Astrocyte of the spinal cord (primary cell): Measurements from ENCODE around the gene ABHD16A.

Source experiments
- DNase-seq: peaks from one replicate; pipeline ENCODE4 v3.0.0; 2011; ENCODE audit warnings: low read depth, low spot score
- H3K4me3 ChIP-seq: 2 replicates; pipeline ENCODE4 v1.5.1; 2011; ENCODE audit warnings: low read depth, mild to moderate bottlenecking, low read length, moderate library complexity
- in situ Hi-C: cut with HindIII; loops from 2 replicates; pipeline ENCODE4 v1.10.0; 2017; ENCODE audit warnings: low sequenced_read_pairs
- TF ChIP-seq, protein P1 (sequence below): IDR thresholded peaks from 2 replicates; pipeline ENCODE4 v1.5.1; 2012; ENCODE audit warnings: low read depth, mild to moderate bottlenecking, low read length, inconsistent platforms

Gene ABHD16A

DNA sequence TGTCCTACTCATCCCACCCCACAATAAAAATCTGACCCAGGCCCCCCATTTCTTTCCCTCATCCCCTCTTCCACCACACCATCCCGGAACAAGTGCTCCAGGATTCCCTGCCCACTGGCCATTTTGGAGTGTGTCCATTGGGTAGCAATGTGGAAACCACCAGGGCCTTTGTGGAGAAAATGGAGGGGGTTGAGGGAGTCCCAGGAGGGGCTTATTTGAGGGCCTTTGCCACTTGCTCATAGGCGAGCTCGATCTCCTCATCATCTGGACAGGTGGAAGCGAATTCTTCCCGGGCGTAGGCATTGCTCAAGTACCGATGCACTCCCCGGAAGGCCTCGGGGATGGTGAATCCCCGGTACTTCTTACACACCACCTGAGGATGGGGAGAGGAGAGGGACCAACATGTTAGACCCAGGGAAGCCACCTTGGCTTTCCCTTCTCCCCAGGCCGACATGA is 27.5 kb upstream of the ABHD16A start:
- in situ Hi-C loops: no loop called here
- peak overlapping the region; percentile 65 for H3K4me3 ChIP-seq
- TF ChIP-seq, protein P1, sequence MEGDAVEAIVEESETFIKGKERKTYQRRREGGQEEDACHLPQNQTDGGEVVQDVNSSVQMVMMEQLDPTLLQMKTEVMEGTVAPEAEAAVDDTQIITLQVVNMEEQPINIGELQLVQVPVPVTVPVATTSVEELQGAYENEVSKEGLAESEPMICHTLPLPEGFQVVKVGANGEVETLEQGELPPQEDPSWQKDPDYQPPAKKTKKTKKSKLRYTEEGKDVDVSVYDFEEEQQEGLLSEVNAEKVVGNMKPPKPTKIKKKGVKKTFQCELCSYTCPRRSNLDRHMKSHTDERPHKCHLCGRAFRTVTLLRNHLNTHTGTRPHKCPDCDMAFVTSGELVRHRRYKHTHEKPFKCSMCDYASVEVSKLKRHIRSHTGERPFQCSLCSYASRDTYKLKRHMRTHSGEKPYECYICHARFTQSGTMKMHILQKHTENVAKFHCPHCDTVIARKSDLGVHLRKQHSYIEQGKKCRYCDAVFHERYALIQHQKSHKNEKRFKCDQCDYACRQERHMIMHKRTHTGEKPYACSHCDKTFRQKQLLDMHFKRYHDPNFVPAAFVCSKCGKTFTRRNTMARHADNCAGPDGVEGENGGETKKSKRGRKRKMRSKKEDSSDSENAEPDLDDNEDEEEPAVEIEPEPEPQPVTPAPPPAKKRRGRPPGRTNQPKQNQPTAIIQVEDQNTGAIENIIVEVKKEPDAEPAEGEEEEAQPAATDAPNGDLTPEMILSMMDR: no peak
- DNase-seq: no peak

DNA sequence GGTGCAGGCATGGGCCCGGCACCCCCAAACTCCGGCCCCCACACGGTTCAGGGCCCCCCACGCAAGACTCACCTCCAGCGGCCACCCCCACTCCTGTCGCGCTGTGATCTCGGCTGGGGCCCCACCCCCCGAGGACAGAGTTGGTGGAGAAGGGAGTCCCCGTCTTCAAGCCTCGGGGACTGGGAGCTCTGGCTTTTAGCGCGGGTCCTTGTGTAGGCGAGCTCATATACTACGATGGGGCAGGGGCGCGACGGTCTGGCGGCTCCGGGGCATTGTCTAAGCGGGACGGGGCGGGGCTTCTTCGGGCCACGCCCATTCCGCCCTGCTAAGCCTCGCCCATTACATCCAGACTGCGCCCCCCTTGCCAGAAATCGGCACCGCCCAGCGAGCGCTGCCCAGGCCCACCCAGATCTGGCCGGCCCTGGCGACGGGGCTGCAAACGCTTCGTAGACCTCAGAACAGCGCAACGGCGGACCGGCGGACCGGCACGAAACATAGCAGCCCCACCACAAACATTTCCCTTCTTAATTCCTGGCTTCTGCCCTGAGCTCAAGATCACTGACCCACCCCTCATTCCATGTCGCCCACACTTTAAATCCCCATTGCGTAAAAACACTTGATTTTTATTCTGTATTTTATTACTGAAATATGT is 27.0 kb upstream of the ABHD16A start:
- in situ Hi-C loops: no loop called here
- DNase-seq: peak; percentile 91

DNA sequence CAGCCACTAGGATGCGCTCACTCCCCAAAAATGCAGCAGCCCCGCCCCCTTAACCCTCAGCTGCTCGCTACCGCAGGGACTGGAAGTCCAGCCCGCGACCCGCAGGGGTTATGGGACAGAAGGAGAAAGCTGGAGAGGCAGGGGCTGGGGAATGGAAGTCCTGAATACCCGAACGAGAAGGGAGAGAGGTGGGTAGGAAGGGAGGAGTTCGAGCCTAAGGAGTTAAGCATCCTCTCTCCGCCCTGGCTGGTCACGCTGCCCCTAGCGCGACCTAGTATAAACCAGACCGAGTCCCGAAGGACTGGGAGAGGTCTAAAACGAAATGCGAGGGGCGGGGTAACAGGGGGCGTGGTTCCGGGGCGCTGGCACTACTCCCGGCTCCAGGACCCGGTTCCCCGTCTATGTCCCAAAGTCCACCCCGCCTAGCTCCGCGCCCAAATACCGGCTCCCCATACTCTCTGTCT is 26.4 kb upstream of the ABHD16A start:
- TF ChIP-seq, protein P1: peak; percentile 63
- in situ Hi-C loops: no loop called here
- peak; percentile 90 for DNase-seq

More for the DNA sequence above, 27.0 kb upstream of the ABHD16A start:
- TF ChIP-seq, protein P1: peak; percentile 9
- H3K4me3 ChIP-seq: peak overlapping the region; percentile 65

DNA sequence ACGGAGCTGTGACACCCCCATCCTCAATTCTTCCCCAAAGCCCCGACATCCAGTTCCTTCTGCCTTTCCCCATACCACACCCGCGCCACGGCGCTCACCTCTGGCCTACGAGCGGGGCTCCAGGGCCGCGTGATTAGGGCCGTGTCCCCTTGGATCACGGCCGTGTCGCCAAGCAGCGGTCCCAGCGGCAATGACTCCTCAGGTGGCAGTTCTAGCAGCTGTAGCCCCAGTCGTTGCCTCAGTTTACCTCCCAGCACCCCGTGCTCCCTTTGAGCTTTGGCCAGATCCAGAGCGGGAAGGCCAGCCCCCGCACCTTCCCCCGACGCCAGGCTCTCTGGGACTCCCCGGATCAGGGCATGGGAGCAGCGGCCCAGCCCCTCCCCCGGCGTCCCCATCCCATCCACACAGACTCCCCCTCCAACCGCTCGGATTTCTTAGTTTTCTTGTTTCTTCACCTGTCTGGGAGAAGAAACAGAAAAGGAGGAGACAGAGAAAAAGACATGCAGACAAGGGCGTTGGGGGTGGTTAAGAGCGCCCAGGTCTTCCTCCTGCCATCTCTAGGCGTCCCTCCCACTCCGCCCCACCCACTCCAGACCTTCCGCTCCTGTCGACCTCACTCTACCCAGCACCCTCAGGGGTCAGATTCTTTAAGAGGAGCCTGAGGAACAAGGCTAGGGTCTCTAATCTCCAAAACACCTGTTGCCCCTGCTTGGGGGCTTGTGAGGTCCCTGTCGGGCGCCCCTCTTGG is 25.8 kb upstream of the ABHD16A start, which contains the start of gene DDAH2:
Gene DDAH2 (minus strand): TSS at position 533 of the 748 bp plus-strand sequence. CDS start 138 bp downstream, at position 395.
- in situ Hi-C loops: no loop called here
- H3K4me3 ChIP-seq: peak within 1 kb of the TSS; percentile 65
- no peak for DNase-seq
- TF ChIP-seq, protein P1: no peak

More for the DNA sequence above, 26.4 kb upstream of the ABHD16A start:
- H3K4me3 ChIP-seq: peak overlapping the region; percentile 65

DNA sequence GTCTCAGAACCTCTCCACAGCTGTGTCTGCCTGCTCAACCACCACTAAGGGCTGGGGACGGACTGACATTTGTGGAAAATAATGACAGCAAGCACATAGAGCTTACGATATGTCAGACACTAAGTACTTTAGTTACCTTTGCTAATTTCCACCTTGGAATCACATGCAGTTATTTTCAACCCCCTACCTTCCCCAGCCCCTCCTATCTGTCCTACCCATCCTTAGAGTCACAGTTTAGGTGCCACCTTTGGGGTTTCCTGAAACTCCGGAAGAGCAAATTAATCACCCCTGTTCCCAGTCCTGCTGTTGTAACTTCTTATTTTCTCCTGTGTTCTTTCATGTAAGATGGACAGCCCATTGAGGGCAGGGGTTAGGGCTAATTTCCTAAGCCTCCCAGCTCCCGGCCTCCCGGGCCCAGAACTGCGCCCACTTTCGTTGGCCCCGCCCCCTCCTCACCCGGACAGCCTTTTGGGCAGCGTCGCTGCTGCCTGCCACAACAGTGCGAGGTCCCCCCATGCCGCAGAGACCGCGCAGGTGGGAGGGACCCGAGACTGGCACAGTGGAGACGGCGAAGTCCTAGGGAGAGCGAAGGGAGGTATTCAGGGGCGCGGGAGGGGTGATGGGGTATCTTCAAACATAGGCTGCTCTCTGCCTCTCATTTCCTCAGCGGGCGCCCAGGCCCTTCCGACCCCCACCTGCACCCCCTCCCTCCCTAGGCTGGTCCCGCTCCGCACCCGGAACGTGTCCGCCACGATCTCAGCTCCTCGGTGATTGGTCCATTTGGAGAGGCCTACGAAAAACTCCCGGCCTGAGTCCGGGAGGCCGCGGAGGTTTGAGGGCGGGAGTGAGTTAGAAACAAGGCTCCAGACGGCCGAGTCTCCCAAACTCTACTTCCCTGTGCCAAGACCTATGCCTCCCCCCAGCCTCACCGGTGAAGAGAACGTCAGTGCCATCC is 24.9 kb upstream of the ABHD16A start:
- in situ Hi-C loops: no loop called here
- TF ChIP-seq, protein P1: no peak
- peak overlapping the region; percentile 65 for H3K4me3 ChIP-seq
- no peak for DNase-seq
